DND-41 (cell line): Measurements from ENCODE around the gene RECK.

Experiments used
- ATAC-seq: fragments of 200-7000 bp; cut with Tn5 transposase; 3 replicates; pipeline ENCODE4 v1.9.1; 2021; ENCODE audit warnings: low read depth; ENCODE audit not compliant: insufficient read depth
- DNase-seq: peaks from one replicate; pipeline ENCODE4 v3.0.0-alpha.2; 2020
- H2AFZ ChIP-seq: 2 replicates; pipeline ENCODE4 v1.6.0; 2012; ENCODE audit warnings: low read depth, low read length
- H3K27ac ChIP-seq: 2 replicates; pipeline ENCODE4 v1.5.1; 2012; ENCODE audit warnings: low read length, inconsistent platforms
- H3K27me3 ChIP-seq: fragments of 200-600 bp; sonication (generic); 2 replicates; pipeline ENCODE4 v1.6.0; 2012; ENCODE audit warnings: low read length, mild to moderate bottlenecking, inconsistent platforms; ENCODE audit not compliant: insufficient read depth, poor library complexity
- H3K36me3 ChIP-seq: 2 replicates; pipeline ENCODE4 v1.5.1; 2012; ENCODE audit warnings: low read length, inconsistent platforms; ENCODE audit not compliant: insufficient read depth
- H3K4me1 ChIP-seq: 2 replicates; pipeline ENCODE4 v1.5.1; 2012; ENCODE audit warnings: mild to moderate bottlenecking, low read length; ENCODE audit not compliant: insufficient read depth
- H3K4me2 ChIP-seq: 2 replicates; pipeline ENCODE4 v1.6.0; 2012; ENCODE audit warnings: mild to moderate bottlenecking, moderate library complexity, low read length, inconsistent platforms; ENCODE audit not compliant: insufficient read depth
- H3K4me3 ChIP-seq, 2 experiments: fragments of 200-600 bp in 1 of 2; shearing (Covaris generic) in 1 of 2; 2 replicates each; pipeline ENCODE4 v1.5.1; 2012 to 2016; ENCODE audit warnings: inconsistent platforms in 2 of 2, low read length in 2 of 2, mild to moderate bottlenecking in 2 of 2, low read depth in 1 of 2, moderate library complexity in 1 of 2
- H3K79me2 ChIP-seq: 2 replicates; pipeline ENCODE4 v1.6.0; 2012; ENCODE audit warnings: low read length, inconsistent platforms; ENCODE audit not compliant: insufficient read depth
- H3K9ac ChIP-seq: 2 replicates; pipeline ENCODE4 v1.6.0; 2012; ENCODE audit warnings: low read depth, mild to moderate bottlenecking, inconsistent platforms, low read length, moderate library complexity
- H3K9me3 ChIP-seq: 2 replicates; pipeline ENCODE4 v1.5.1; 2012; ENCODE audit warnings: low read length, moderate library complexity, mild to moderate bottlenecking, inconsistent platforms; ENCODE audit not compliant: insufficient read depth, severe bottlenecking
- H4K20me1 ChIP-seq: 2 replicates; pipeline ENCODE4 v1.6.0; 2012; ENCODE audit warnings: low read length; ENCODE audit not compliant: insufficient read depth
- CTCF ChIP-seq: IDR thresholded peaks from 2 replicates; pipeline ENCODE4 v1.5.1; 2012; ENCODE audit warnings: borderline replicate concordance, low read length, moderate library complexity, mild to moderate bottlenecking; ENCODE audit not compliant: poor library complexity, severe bottlenecking; ENCODE audit errors: extremely low read depth
- EZH2 ChIP-seq: IDR thresholded peaks from 3 replicates; pipeline ENCODE4 v1.6.1; 2012; ENCODE audit warnings: borderline replicate concordance, low read depth, mild to moderate bottlenecking, moderate library complexity, low read length, inconsistent platforms; ENCODE audit not compliant: severe bottlenecking

The RECK gene

GRCh38 chr9:36132086-36132485, 95.4 kb downstream of the RECK start:
- Histone ChIP-seq H3K79me2 (no peaks in the 10 kb centered on the region), H2AFZ (no peak overlapping the region), H3K36me3 (no peaks in the 10 kb centered on the region), H4K20me1 (peaks cover 6% of the 10 kb centered on the region; the same call in 1 of the 2 replicates), H3K4me3 (no peak overlapping the region), H3K4me1 (peaks cover 13% of the 10 kb centered on the region), H3K9me3 (no peaks in the 10 kb centered on the region), H3K9ac (no peak overlapping the region), H3K27me3 (peaks cover 23% of the 10 kb centered on the region), H3K4me2 (no peak overlapping the region), H3K27ac (no peak overlapping the region)
- no peak for DNase-seq
- no peak for TF ChIP-seq EZH2
- no peak for TF ChIP-seq CTCF
- no peak for ATAC-seq

- no peak overlapping the region for H3K4me3 ChIP-seq
- no peaks in the 10 kb centered on the region for H3K9me3 ChIP-seq
- H3K4me2 ChIP-seq, result no peak overlapping the region
- no peak for ATAC-seq
- H3K4me1 ChIP-seq, result peaks cover 28% of the 10 kb centered on the region
- no peak overlapping the region for H3K9ac ChIP-seq
- H2AFZ ChIP-seq, result no peak overlapping the region
- no peak for DNase-seq
- peaks cover 15% of the 10 kb centered on the region; the same call in 1 of the 2 replicates for H4K20me1 ChIP-seq
- H3K36me3 ChIP-seq, result no peaks in the 10 kb centered on the region
- peaks cover 32% of the 10 kb centered on the region for H3K27me3 ChIP-seq
- H3K79me2 ChIP-seq, result no peaks in the 10 kb centered on the region
- TF ChIP-seq CTCF, result no peak
- TF ChIP-seq EZH2, result no peak
- H3K27ac ChIP-seq, result no peak overlapping the region
Measured at GRCh38 chr9:36134761-36135505, 98.2 kb downstream of the RECK start.

- H2AFZ ChIP-seq, result no peak overlapping the region
- H3K4me2 ChIP-seq, result peak overlapping the region; percentile 92
- H3K9ac ChIP-seq, result peak overlapping the region; percentile 59; the same call in 1 of the 2 replicates
- H3K27me3 ChIP-seq, result peaks cover 32% of the 10 kb centered on the region
- H3K4me3 ChIP-seq, result peak overlapping the region in 1 of 2 experiments; percentile 63; a peak in 2 of 4 replicates
- H3K36me3 ChIP-seq, result no peaks in the 10 kb centered on the region
- no peak for TF ChIP-seq EZH2
- TF ChIP-seq CTCF, result no peak
- no peaks in the 10 kb centered on the region for H3K9me3 ChIP-seq
- peaks cover 37% of the 10 kb centered on the region for H3K4me1 ChIP-seq
- H3K79me2 ChIP-seq, result no peaks in the 10 kb centered on the region
- DNase-seq, result no peak
- H4K20me1 ChIP-seq, result peaks cover 15% of the 10 kb centered on the region; the same call in 1 of the 2 replicates
- ATAC-seq, result no peak
- H3K27ac ChIP-seq, result no peak overlapping the region
Measured at GRCh38 chr9:36135741-36136271, 99.1 kb downstream of the RECK start.
